ENCODE measurements around the gene ELOVL6.

DNA sequence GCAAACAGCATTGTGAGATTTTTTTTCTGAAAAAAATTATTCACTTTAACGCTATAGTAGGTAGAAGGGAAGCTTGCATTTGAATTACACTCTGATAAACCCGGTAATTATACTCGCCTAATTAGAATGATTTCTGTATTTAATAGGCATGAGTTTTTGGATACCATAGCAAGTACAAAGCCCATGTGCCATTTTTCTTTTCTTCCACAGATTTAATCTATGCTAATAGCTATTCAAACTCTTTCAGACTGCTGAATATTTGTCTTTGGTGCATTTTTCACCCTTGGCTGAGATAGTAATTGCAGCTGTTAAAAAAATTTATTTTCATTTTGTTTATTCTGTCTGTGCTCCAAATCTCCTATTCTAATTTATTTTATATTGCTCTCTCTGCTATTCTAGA, 172.7 kb downstream of the ELOVL6 start:
- TF ChIP-seq CHD1 (IDR thresholded peaks at IDR 0.05; ENCODE audit: low read depth, low read length) (no peak), BHLHE40 (IDR thresholded peaks at IDR 0.05; ENCODE audit: low read depth, low read length) (no peak), RAD21 (IDR thresholded peaks at IDR 0.05; ENCODE audit: low read length) (no peak), POLR2A (IDR thresholded peaks at IDR 0.05; ENCODE audit: low read depth, low read length) (no peak), USF2 (IDR thresholded peaks at IDR 0.05; ENCODE audit: low read depth, low read length) (no peak), RCOR1 (IDR thresholded peaks at IDR 0.05; ENCODE audit: insufficient replicate concordance, low read length) (no peak)
- TF ChIP-seq, protein P1, sequence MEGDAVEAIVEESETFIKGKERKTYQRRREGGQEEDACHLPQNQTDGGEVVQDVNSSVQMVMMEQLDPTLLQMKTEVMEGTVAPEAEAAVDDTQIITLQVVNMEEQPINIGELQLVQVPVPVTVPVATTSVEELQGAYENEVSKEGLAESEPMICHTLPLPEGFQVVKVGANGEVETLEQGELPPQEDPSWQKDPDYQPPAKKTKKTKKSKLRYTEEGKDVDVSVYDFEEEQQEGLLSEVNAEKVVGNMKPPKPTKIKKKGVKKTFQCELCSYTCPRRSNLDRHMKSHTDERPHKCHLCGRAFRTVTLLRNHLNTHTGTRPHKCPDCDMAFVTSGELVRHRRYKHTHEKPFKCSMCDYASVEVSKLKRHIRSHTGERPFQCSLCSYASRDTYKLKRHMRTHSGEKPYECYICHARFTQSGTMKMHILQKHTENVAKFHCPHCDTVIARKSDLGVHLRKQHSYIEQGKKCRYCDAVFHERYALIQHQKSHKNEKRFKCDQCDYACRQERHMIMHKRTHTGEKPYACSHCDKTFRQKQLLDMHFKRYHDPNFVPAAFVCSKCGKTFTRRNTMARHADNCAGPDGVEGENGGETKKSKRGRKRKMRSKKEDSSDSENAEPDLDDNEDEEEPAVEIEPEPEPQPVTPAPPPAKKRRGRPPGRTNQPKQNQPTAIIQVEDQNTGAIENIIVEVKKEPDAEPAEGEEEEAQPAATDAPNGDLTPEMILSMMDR (conservative IDR thresholded peaks at IDR 0.05; ENCODE audit: low read depth, low read length), result no peak
- TF ChIP-seq, protein P2, sequence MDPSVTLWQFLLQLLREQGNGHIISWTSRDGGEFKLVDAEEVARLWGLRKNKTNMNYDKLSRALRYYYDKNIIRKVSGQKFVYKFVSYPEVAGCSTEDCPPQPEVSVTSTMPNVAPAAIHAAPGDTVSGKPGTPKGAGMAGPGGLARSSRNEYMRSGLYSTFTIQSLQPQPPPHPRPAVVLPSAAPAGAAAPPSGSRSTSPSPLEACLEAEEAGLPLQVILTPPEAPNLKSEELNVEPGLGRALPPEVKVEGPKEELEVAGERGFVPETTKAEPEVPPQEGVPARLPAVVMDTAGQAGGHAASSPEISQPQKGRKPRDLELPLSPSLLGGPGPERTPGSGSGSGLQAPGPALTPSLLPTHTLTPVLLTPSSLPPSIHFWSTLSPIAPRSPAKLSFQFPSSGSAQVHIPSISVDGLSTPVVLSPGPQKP (IDR thresholded peaks at IDR 0.05; ENCODE audit: borderline replicate concordance, low read depth, low read length), result no peak
